NCI-H82 treated with DMSO at 0.1 percent for 48 hours (cell line): ENCODE data around the gene TMEM108.
A peak's percentile ranks its signal among the peaks of the same experiment; 100 is the strongest.

ENCODE experiments used
- DNase-seq: peaks from one replicate; lab custom pipeline; 2025; ENCODE audit not compliant: unreplicated experiment; lab: John Stamatoyannopoulos, UW

Gene TMEM108

DNA sequence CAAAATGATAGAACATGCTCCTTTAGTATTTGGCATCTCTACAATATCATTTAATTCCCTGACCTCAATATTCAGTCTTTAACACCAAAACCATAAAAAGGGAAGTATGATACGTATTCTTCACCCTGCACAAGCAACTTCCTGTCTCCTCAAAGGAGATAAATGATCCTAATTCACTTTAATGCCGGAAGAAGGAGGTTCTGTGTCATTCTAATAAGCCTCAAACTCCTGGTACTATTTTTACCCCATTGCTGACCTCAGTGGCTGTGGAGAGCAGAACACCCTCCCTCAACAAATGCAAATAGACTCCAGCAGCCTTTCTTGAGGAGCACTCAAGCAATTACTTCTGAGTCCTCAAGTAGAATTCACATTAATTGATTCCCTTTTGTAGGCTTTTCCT, 173.3 kb downstream of the TMEM108 start:
- peak; percentile 18 for DNase-seq

DNA sequence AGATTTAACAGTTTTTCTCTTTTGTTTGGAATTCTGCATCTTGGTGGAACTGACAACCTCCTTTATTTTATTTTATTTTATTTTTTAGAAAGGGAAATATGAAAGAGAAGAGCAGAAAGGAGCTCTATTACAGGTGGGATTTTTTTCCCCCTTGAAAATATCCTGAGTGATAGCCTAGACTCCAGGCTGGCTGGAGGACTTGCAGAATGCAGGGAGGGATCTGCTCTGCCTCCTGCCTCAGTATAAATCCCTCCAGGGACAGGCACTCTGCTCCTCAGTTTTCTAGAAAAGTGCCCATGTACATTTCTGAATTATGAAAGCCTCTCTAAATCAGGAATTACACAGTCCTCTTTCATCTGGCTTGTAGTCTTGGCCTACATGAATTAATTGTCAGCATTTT, 173.7 kb downstream of the TMEM108 start:
- DNase-seq: no peak

DNA sequence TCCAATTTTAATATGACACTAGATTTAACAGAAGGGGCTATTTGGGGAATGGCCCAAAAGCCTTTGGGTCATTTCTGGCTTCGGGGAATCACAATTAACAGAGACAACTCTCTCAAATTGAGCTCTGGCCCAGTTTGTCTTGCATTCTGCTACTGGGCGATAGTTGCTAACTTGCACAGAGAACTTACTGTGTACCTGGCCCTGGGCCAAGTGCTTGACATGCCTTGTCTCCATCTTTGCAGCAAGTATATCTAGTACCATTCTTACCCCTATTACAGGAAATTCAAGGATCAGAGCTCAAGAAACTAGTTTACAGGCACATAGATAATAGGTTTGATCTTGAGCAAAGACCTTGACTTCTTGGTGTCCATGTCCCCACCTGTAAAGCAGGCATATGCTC, 175.7 kb downstream of the TMEM108 start:
- no peak for DNase-seq

DNA sequence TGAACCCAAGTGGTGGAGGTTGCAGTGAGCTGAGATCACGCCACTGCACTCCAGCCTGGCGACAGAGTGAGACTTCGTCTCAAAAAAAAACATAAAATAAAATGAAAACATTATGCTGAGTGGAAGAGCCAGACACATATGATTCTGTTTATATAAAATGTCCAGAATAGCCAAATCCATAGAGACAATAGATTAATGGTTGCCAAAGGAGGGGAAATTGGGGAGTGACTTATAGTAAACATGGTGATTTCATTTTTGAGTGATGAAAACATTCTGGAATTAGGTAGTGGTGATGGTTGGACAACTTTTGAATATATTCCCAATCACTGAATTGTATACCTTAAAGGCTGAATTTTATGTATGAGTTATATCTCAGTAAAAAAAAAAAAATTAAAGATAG, 189.6 kb downstream of the TMEM108 start:
- DNase-seq: no peak

DNA sequence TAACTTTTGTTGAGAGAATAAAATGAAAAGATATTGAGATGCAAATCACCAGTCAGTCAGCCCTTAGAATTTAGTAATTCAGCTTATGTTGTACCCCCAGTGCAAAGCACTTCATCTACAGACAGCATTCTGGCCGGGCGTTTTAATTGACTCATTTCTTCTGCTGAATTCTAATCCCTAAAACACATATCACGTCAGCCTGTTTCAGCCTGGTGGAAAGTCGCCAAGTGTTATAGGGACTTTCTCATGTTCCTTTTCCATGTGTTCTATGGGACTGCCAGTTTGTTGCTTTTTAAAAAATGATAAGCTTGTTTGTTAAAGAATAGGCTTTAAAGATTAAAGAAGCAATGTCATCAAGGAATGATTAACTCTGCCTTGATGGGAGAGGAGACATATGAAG, 192.0 kb downstream of the TMEM108 start:
- DNase-seq: peak; percentile 98

DNA sequence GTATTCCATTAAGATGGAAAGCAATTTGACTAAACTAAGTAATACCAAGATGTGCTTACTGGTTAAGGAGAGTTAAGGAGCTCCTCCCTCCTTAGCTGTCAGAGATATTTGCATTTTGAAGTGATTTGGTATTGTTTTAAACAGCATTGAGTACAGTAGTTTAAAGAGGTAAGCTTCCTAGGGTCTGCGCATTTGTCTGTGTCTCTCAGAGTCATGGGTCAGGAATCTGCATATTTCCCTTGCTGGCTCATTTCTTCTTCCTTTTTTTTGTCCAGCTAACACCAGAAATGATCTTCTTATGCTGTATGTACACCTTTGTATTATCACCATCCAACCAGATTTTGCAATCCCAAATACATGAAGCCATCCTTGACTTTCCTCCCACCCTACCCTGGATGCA, 198.7 kb downstream of the TMEM108 start:
- no peak for DNase-seq

DNA sequence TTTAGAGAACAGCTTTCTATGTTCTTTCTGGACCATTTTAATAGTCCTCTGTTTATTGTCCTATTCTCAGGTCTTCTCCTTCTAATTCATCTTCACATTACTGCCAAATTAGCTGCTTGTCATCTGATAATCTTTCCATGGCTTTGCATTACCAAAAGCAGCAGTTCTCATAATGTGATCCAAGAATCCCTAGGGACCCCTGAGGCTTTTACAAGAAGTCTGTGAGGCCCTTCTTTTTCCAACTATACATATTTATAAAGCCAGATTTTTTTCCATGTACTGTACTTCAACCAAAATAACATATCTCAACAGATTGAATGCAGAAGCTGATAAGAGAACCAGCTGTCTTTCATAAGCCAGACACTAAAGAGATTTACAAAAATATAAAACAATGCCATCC, 199.2 kb downstream of the TMEM108 start:
- no peak for DNase-seq

DNA sequence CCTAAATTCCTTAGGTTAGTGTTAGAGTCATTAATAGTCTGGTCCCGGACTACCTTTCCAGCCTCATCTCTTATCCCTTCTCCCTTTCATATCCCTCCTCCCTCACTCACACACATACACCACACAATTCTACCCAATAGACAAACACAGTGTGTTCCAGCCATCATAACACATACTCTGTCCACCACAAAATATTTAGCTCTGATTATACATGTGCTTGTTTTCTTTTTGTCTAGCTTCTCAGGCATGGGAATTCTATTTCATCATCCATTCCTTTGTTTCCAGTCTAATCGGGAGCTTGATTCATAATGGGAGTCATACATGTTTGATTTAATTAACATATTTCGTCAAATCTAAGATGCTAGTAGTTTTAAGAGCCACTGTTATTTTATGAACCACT, 199.8 kb downstream of the TMEM108 start:
- no peak for DNase-seq

DNA sequence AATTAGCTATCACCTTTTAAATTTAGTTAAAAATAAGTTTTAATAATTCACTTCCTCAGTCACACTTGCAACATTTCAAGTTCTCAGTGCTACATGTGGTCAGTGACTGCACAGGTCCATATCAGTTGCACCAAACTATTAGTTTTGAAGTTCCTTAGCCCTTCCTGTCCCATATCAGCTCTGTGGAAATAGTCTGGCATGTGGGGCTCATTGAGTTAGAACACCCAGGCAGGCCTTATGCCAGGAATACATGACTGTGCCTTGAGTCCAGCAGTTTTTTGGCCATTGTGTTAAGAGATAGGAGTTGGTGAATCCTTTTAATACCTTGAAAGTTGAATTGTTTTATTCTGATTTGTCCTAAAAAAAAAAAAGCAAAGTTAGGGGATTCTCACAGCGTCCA, 207.9 kb downstream of the TMEM108 start:
- DNase-seq: no peak

DNA sequence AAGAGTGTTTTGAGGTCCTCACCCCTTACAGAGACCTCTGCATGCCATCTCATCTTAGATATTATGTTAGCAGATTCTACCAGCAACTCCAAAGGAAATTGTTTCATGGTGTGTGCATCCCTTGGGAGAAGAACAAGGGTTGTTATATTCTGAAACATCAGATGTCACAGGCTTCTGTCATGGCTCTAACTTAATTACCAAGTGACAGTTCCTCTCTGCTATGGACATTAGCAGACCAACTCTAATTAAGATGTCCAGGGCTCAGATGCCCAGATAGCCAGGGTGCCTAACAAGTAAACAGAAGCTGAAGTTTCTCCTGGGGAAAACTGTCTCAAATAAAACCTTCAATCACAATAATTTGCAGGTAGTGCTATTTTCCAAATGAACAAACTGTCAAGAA, 208.6 kb downstream of the TMEM108 start:
- DNase-seq: no peak

DNA sequence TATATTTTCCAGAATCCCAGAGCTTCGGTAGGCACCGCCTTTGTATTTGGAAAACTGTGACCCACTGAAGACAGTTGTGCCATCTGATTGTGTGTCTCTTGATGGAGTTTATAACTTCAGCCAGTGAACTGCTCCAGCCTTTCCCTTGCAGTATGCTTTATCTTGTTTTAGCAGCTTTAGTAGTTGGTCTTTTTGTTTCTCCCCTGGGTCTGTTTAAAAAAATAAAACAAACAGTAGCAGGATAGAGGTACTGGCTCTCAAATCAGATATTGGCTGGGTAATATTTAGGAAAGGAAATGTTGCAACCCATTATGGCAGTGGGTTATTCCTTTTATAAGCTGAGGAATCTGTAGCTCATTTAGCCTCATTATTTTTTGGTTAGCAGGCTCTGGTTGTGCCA, 210.2 kb downstream of the TMEM108 start:
- DNase-seq: no peak

DNA sequence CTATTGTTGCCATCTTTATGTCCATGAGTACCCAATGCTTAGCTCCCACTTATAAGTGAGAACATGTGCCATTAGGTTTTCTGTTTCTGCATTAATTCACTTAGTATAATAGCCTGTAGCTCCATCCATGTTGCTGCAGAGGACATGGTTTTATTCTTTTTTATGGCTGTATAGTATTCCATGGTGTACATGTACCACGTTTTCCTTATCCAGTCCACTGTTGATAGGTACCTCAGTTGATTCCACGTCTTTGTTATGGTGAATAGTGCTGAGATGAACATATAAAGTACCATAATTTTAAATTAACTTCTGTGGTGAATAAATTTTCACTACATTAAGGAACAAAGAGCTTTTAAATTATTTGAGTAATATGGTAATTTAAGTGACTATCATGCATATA, 211.3 kb downstream of the TMEM108 start:
- DNase-seq: no peak

DNA sequence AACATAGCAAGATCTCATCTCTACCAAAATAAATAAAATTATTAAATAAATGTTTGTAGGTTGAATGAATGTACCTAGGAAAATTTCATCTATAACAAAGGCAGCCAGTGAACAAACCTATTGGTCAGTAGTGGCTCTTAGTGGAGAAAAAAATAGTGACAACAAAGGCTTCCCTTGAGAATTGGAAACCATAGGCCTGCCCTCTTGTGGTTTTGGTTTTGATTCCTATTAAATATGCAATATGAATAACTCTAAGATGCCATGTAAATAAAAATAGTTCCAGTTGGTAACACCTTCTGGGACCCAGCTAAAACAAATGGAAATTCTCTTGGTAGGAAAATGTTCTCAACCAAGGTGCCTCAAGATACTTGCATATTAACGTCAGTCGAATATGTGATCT, 216.0 kb downstream of the TMEM108 start:
- no peak for DNase-seq

DNA sequence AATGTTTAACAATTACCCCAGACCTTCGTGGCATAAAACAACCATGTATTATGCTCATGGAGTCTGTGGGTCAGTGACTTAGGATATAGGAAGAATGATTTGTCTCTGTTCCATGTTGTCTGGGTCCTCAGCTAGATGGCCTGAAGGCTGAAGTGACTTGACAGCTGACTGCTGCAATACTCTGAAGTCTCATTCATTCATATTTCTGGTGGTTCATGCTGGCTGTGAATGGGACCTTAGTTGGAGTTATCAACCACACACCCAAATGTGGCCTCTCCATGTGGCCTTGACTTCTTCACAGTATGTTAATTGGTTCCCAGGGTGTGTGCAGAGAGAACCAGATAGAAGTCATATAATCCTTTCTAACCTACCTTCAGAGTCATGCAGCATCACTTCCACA, 216.5 kb downstream of the TMEM108 start:
- no peak for DNase-seq

DNA sequence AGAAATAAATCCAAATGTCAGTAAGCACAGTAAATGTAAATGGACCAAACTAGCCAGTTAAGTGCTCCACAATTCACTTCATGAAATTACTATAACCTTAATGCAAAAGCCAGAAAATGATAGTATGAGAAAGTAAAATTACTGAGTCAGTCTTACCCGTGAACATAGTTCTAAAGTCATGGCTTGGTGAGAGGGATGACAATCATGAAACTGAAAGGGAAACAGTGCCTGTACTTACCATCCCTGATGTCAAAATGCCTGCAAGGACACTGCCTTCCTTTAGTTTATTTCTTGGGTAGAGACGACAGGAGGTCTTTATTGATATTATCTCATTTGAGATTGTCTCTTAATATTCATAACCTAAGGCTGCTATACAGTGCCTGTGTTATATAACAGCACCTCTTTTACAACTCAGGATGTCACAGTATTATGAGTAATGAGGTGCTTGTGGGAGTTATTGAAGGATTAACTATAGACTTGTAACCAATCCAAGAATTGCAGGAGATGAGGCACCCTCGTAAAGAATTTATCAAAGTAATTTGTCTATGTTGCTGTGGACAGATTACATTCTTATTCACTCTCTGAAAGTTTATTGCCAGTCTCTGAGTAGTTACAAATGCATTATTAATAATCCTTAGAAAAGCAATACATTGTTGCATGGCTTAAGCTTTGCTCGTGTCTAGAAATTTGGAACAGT, 218.7 kb downstream of the TMEM108 start:
- DNase-seq: no peak

DNA sequence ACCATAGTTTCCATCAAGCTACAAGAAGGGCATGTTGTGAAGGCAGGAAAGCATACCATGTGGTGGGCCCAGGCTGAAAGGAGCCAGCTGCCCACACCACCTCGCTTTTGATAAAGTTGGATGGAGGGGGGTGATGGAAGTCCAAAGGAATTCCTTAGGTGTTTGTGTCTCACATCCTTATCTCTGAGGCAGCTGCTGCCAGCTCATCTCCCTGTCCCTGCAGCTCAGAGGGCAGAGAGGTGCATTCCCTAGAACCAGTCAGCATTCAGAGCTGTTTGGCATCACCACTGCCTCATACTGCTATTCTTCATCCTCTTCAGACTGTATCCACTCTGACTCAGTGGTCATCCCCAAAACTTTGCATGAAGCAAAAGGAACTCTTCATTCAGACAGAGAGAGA, 220.2 kb downstream of the TMEM108 start:
- no peak for DNase-seq

DNA sequence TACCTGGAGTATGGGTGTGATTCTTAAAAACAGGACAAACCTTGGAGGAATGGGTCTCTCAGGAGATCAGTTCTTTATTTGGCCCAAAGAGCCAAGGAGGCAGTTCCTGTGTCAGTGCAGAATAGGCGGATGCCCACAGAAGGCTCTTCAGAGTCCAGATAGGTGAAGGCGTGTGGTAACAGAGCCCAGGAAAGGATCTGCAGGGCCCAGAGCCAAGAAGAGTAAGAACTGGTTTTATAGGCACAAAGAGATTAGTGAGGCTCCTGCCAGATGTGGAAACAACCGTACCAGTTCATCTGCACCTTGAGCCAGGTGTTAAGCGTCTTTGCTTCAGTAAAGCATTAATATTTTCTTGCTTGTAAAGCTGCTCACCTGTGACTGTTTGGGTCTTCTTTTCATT, 221.6 kb downstream of the TMEM108 start:
- no peak for DNase-seq

DNA sequence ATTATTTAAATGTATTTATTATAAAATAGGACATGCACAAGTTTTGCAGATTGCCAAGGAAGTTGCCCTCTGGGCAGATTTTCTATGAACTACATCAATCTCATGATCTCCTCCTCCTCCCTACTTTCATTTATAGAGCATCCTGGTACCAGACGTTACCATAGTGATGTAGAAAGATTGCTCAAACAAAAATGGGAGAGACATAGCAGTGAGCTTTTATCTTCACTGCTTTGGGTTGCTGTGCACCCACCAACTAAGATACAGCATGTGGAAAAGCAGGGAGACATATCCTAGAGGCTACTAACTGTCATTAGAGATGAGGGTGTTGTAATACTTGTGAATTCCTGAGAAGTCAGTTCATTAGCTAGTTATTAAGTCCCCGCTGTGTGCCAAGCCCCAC, 224.1 kb downstream of the TMEM108 start:
- DNase-seq: no peak

DNA sequence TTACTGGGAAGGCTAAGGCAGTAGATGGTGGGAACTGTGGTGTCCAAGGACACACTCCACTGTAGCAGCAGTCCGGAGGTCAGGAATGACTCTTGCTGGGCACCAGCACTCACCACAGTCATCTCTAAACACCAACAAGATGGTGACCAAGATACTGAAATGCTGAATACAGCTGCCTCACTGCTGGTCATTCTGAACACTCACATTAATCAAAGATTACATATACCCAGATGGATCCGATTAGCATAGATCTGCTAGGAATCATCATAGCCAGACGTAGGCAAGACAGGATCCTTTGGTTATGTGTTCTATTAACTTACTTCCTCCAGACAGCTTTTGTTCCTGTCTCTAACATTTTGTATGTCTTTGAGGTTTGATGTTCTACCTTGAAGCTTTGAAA, 226.7 kb downstream of the TMEM108 start:
- DNase-seq: no peak

DNA sequence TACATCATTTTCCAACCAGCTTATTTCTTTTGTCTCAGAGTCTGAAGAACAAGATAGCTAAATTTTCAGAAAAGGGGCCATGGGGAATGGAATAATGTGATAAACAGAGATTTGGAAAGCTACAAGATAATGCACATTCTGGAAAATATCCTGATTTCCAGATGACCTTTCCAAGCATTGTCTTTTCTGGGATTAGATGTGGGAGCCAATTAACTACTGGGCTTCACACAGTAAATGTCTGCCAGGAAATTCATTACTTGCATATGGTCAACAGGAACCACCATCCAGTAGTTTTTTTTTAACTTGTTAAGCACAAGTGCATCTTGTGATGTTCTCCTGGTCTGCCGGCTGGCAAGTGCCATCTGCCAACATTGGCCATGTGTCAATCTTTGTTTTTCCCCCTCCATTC, 230.5 kb downstream of the TMEM108 start:
- DNase-seq: peak; percentile 49

DNA sequence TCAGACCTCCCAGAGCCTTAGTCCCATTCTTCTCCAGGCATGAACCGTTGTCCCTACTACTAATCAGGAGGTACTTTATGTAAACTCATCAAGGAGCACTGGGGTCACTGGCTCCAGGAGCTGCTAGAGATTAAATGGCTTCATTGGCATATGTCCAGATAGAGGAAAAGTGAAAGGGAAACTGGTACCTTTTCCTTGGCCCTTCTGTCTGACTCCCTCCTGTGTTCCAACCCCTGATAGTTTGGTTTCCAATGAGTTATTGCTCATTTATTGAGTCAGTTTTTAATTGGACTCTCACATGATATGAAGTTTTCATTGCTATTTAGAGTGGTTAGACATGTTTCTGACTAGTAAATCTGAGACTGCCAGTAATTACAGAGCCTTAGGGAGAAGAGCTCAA, 231.2 kb downstream of the TMEM108 start:
- DNase-seq: peak; percentile 85

DNA sequence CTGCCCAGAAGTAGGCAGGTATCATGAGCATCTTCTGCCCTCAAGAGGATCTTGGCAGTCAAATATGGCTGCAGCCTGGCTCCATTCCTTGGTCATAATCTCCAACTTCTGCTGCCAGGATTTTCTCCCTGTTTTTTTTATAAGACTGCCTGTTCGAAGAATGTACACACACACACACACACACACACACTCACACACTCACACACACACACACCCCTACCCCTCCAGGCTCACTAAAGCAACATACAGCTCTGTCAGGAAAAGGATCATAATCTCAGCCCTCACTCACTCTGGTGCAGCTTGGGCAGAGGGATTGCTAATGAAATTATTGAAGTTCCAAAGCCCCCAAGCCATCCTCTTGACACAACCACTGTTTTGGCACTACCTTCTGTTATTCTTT, 232.4 kb downstream of the TMEM108 start:
- no peak for DNase-seq

DNA sequence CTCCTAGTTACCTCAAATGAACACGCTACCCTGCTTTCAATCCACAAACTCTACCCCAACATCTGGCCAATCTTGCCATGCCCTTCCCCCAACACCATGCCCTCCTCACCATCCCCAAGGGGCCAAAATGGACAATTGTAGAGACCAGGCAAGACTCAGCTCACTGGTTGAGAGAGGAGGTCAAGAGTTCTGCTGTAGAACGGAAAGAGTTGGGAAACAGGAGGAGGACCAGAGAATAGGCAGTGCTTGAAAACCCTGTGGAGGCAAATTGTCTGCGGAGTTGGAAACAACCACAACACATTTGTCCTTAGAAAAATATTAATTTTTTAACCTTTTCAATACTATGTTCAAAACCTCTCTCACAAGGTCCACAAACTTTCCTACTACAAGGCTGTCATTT, 232.9 kb downstream of the TMEM108 start:
- DNase-seq: no peak

DNA sequence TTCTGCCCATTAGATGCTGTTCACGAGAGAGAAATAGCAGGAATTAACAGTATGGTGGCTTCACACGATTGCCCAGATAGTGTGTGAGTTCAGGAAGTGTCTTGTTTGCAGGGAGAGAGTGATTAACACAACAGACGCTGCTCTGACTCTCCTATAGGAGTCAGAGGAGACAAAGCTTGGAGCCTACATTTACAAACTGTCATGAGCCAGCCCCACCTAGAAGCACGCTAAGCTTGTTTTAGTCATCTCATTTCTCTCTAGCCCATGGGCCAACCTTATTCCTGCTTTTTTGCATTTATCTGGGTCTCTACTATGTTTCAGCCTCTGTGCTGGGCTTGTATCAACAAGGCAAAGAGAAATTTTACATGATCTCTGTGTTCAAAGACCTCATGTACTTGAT, 233.3 kb downstream of the TMEM108 start:
- peak; percentile 44 for DNase-seq
